ENCODE data around the gene HBD.

HBD gene

GRCh38 chr11:5232176-5232575 lies 2.1 kb downstream of the HBD start:
- DNase-seq (ENCODE audit: low read depth) = no peak

GRCh38 chr11:5231111-5231510 lies 3.2 kb downstream of the HBD start:
- DNase-seq (ENCODE audit: low read depth) = no peak

- DNase-seq (ENCODE audit: low read depth) = no peak
These were observed 4.0 kb downstream of the HBD start for GRCh38 chr11:5230266-5230665.

DNA sequence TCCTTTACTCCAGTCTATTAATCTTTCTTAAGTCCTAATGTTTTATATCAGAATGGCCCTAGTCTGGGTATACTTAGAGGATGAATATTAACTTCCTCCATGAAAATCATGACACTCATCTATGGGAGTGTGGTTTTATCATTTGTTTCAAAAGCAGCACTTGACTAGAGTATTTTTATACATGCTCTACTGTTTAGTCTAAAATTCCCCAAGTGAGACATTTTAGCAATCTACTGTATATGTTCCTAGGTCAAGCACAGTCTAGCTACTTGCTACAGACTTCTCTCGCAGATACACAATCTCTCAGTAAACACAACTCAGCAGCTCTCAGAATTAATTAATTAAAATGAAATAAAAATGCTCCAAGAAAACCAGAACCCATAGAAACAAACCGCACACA lies 4.5 kb downstream of the HBD start:
- DNase-seq (ENCODE audit: low read depth) = no peak

GRCh38 chr11:5229356-5229755 lies 4.9 kb downstream of the HBD start:
- no peak for DNase-seq (ENCODE audit: low read depth)

DNA sequence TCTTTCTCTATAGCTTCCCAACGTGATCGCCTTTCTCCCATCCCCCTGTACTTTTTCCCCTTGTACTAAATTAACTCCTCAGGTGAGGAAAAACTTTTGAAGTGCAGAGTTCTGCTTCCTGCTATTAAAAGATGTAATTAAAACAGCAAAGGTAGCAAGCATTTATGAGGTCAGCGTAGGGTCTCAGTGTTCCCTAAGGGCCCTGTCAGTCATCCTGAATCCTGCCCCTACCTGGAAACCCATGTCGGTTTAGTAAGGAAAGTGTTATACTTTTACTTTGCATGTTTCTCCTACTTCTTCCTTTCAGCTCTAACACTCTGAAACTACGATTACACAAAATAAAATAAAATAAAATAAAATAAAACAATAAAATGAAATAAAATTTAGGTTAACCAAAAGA lies 6.2 kb downstream of the HBD start:
- DNase-seq (ENCODE audit: low read depth) = no peak

- DNase-seq (ENCODE audit: low read depth) = no peak
These were observed 6.6 kb downstream of the HBD start for GRCh38 chr11:5227681-5228080.

GRCh38 chr11:5226732-5227310 lies 7.5 kb downstream of the HBD start, which contains the start of gene HBB:
Gene HBB (minus strand): TSS chr11:5227071. CDS start chr11:5227021, 50 bp downstream.
- DNase-seq (ENCODE audit: low read depth) = no peak

DNA sequence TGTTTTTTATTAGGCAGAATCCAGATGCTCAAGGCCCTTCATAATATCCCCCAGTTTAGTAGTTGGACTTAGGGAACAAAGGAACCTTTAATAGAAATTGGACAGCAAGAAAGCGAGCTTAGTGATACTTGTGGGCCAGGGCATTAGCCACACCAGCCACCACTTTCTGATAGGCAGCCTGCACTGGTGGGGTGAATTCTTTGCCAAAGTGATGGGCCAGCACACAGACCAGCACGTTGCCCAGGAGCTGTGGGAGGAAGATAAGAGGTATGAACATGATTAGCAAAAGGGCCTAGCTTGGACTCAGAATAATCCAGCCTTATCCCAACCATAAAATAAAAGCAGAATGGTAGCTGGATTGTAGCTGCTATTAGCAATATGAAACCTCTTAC lies 8.8 kb downstream of the HBD start:
- DNase-seq (ENCODE audit: low read depth) = no peak

DNA sequence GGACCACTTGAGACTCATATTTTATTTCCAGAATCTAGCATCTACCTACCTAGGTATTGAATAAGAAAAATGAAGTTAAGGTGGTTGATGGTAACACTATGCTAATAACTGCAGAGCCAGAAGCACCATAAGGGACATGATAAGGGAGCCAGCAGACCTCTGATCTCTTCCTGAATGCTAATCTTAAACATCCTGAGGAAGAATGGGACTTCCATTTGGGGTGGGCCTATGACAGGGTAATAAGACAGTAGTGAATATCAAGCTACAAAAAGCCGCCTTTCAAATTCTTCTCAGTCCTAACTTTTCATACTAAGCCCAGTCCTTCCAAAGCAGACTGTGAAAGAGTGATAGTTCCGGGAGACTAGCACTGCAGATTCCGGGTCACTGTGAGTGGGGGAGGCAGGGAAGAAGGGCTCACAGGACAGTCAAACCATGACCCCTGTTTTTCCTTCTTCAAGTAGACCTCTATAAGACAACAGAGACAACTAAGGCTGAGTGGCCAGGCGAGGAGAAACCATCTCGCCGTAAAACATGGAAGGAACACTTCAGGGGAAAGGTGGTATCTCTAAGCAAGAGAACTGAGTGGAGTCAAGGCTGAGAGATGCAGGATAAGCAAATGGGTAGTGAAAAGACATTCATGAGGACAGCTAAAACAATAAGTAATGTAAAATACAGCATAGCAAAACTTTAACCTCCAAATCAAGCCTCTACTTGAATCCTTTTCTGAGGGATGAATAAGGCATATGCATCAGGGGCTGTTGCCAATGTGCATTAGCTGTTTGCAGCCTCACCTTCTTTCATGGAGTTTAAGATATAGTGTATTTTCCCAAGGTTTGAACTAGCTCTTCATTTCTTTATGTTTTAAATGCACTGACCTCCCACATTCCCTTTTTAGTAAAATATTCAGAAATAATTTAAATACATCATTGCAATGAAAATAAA lies 9.5 kb downstream of the HBD start:
- DNase-seq (ENCODE audit: low read depth) = no peak

GRCh38 chr11:5223686-5224085 lies 10.6 kb downstream of the HBD start:
- DNase-seq (ENCODE audit: low read depth) = no peak

DNA sequence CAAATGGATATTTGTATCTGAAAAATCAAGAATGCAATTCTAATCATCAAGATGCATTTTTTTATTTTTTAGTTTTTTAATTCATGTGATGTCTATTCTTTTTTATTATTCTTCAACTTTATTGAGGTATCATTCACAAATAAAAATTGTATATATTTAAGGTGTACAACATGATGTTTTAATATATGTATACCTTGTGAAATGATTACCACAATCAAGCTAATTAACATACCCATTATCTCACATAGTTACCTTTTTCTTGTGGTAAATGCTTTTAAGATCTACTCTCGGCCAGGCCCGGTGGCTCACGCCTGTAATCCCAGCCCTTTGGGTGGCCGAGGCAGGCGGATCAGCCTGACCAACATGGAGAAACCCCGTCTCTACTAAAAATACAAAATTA lies 11.1 kb downstream of the HBD start:
- no peak for DNase-seq (ENCODE audit: low read depth)

DNA sequence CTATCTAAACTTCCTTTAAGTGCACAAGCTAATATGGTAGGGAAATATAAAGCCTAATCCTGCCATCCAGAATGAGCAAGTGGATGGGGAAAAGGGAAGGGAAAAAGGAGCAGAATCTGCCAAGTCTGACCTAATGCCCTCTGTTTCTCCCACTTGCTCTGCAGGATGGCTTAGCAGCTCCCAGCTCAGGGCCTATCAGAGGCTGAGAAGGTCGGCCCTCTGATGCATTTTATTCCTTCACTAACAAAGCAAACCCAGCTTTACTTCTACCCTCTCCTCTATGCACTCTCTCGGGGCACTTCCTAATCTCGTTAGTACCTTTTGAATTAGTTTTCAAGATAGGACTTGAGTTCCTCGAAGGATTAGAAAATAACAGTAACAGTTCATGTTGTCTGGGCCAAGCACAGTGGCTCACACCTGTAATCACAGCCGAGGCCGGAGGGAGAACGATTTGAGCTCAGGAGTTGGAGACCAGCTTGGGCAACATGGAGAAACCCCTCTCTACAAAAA lies 23.9 kb downstream of the HBD start:
- no peak for DNase-seq (ENCODE audit: low read depth)

DNA sequence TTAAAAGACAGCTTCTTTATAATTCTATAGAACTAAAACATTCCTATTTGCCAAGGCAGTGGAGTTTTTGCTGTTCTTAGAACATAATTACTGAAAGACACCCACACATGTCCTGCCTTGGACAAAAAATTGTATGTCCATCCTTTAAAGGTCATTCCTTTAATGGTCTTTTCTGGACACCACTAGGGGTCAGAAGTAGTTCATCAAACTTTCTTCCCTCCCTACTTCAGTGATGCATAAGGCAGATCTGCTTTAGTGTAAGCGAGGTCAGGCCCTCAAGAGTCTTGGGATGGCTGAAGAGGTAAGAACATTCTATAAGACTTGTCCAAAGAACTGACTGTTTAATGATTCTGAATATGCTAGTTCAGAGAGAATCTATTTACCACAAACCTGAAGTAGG lies 29.5 kb downstream of the HBD start:
- no peak for DNase-seq (ENCODE audit: low read depth)

DNA sequence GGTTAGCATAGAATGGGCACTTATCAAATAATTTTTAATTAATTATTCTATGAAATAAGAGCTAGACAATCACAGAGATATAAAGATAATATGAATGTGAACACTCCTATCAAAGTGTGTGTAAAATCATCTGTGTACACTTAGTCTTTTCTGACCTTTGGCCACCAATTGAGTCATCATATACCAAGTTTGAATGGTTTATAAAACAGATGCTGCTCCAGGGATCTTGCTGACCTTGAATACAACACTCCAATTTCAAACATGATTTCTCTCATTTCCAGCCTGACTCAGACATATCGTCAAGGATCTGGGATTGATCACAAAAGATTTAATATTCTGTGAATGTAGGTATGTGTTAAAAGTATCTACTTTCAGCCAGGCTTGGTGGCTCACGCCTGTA lies 30.9 kb downstream of the HBD start:
- DNase-seq (ENCODE audit: low read depth) = no peak

- no peak for DNase-seq (ENCODE audit: low read depth)
These were observed 33.7 kb downstream of the HBD start, which contains the start of gene OR51V1 for GRCh38 chr11:5200582-5200981. Gene OR51V1 (minus strand): TSS chr11:5200682. CDS start chr11:5200682, 0 bp downstream.

DNA sequence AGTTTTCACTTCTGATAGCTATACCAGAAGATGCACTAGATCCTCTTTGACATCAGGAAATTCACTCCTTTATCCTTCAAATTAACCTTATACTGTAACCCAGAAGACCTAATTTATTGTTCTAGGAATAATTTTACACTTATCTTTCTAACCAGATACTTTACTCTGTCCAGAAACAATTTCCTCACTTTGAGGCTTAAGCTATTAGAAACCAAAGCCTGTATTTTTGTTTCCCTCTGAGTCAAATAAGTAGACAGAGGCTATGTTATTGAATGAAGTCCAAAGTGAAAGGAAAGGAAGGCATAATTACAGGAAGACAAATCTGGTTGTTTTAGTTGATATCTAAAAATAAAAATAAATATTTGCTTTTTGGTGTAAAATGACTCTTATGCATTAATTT lies 36.0 kb downstream of the HBD start:
- no peak for DNase-seq (ENCODE audit: low read depth)

GRCh38 chr11:5197536-5197935 lies 36.7 kb downstream of the HBD start:
- no peak for DNase-seq (ENCODE audit: low read depth)

- no peak for DNase-seq (ENCODE audit: low read depth)
These were observed 37.6 kb downstream of the HBD start for GRCh38 chr11:5196731-5197130.

- no peak for DNase-seq (ENCODE audit: low read depth)
These were observed 38.2 kb downstream of the HBD start for GRCh38 chr11:5196067-5196466.

DNA sequence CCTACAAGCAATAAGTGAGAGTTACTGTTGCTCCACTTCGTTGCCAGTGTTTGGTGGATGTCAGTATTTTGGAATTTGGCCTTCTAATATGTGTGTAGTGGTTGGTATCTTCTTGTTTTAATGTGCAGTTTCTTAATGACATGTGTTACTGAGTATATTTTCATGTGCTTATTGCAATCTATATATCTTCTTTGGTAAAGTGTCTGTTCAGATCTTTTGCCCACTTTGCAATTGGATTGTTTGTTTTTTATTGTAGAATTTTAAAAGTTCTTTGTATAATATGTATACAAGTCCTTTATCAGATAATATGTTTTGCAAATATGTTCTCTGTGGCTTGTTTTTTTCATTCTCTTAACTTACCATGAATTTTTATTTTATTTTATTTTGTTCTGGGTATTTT lies 41.5 kb downstream of the HBD start:
- no peak for DNase-seq (ENCODE audit: low read depth)

DNA sequence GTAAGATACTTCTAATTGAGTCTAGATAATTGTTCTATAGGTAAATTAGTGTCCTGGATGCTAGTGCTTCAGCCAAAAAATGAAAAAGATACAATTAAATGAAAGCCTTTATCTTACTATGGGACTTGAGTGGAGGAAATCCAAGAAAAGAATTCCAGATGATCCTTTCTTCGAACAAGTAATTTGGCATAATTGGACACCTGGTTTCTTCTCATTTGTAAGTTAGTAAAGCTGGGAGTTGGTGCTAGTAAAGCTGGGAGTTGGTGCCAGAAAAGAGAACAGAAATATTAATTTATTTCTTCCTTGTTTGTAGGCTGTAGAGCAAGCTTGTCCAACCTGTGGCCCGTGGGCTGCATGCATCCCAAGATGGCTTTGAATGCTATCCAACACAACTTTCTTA lies 46.1 kb downstream of the HBD start:
- no peak for DNase-seq (ENCODE audit: low read depth)
